ENCODE measurements around the gene TRIP6.

The TRIP6 gene

GRCh38 chr7:100864263-100864845, 2.8 kb upstream of the TRIP6 start (continued):
- TF ChIP-seq ZNF391 (tag by site-specific recombination; IDR thresholded peaks at IDR 0.05; ENCODE audit: borderline replicate concordance, low read depth) = no peak

- no peak overlapping the region for H3K4me3 ChIP-seq (ENCODE audit: low read depth, low read length)
- no peaks in the 10 kb centered on the region; the same call in 1 of the 2 replicates for H3K4me1 ChIP-seq (ENCODE audit: control insufficient read depth, insufficient read depth, low read length)
- TF ChIP-seq ZNF449 (tag by site-specific recombination; IDR thresholded peaks at IDR 0.05) (peak; percentile 92), ZNF600 (tag by site-specific recombination; IDR thresholded peaks at IDR 0.05) (peak; percentile 41; the same call in 1 of the 2 replicates), CTCF (tag by site-specific recombination; IDR thresholded peaks at IDR 0.05) (peak; percentile 56), ZIC2 (tag by site-specific recombination; IDR thresholded peaks at IDR 0.05) (no peak)
- peaks cover 4 to 14% of the 10 kb centered on the region in 2 experiments; a peak in 2 of 3 replicates for H3K36me3 ChIP-seq (ENCODE audit: control insufficient read depth in 2 of 2, insufficient read depth in 1 of 2, low read length in 2 of 2)
- POLR2A ChIA-PET = no interaction called here
- CTCF ChIA-PET = interaction anchor here (0.9 kb wide), 1 partner anchor 10 kb away, joined by 3 read pairs; no protein-coding TSS in a partner anchor
- H3K27ac ChIP-seq (ENCODE audit: extremely low read depth, low read depth, low read length) = no peak overlapping the region
- H3K9me3 ChIP-seq (ENCODE audit: control insufficient read depth, insufficient read depth, low read depth, low read length) = no peaks in the 10 kb centered on the region
Observed at GRCh38 chr7:100865372-100865911, 1.7 kb upstream of the TRIP6 start.

- H3K36me3 ChIP-seq (ENCODE audit: control insufficient read depth in 2 of 2, insufficient read depth in 1 of 2, low read length in 2 of 2) = peaks cover 7 to 14% of the 10 kb centered on the region in 2 experiments; a peak in 2 of 3 replicates
- peak overlapping the region; percentile 86; the same call in 1 of the 2 replicates for H3K27ac ChIP-seq (ENCODE audit: extremely low read depth, low read depth, low read length)
- POLR2A ChIA-PET = interaction anchor here (1.0 to 1.4 kb wide), 3 partner anchors 9 to 160 kb away, joined by 6 to 9 read pairs (median 7); partner anchors contain the start of genes POP7, SLC12A9 and SRRT
- H3K9me3 ChIP-seq (ENCODE audit: control insufficient read depth, insufficient read depth, low read depth, low read length) = no peaks in the 10 kb centered on the region
- CTCF ChIA-PET = no interaction called here
- H3K4me1 ChIP-seq (ENCODE audit: control insufficient read depth, insufficient read depth, low read length) = no peaks in the 10 kb centered on the region; the same call in 1 of the 2 replicates
- H3K4me3 ChIP-seq (ENCODE audit: low read depth, low read length) = no peak overlapping the region
- TF ChIP-seq ZNF239 (tag by site-specific recombination; IDR thresholded peaks at IDR 0.05) = no peak
- no peak for TF ChIP-seq ZNF514 (tag by site-specific recombination; IDR thresholded peaks at IDR 0.05)
- TF ChIP-seq ZNF133 (tag by site-specific recombination; IDR thresholded peaks at IDR 0.05) = no peak
- TF ChIP-seq ZNF335 (tag by site-specific recombination; conservative IDR thresholded peaks at IDR 0.05) = no peak
- no peak for TF ChIP-seq BCL6B (tag by site-specific recombination; IDR thresholded peaks at IDR 0.05)
- TF ChIP-seq KLF1 (tag by site-specific recombination; IDR thresholded peaks at IDR 0.05) = peak; percentile 30; the same call in 1 of the 2 replicates
- no peak for TF ChIP-seq ZIC2 (tag by site-specific recombination; IDR thresholded peaks at IDR 0.05)
- no peak for TF ChIP-seq ZNF571 (tag by site-specific recombination; IDR thresholded peaks at IDR 0.05)
- TF ChIP-seq ZNF513 (tag by site-specific recombination; IDR thresholded peaks at IDR 0.05) = peak; percentile 51; the same call in 1 of the 2 replicates
- TF ChIP-seq SALL2 (tag by site-specific recombination; IDR thresholded peaks at IDR 0.05; ENCODE audit: borderline replicate concordance) = no peak
- no peak for TF ChIP-seq ZNF629 (tag by site-specific recombination; IDR thresholded peaks at IDR 0.05)
- 0 out of 2 replicates have a peak, but pooled peaks have one; percentile 12 for TF ChIP-seq ZBTB6 (tag by site-specific recombination; IDR thresholded peaks at IDR 0.05)
- TF ChIP-seq ZNF311 (tag by site-specific recombination; IDR thresholded peaks at IDR 0.05; ENCODE audit: borderline replicate concordance) = no peak
- no peak for TF ChIP-seq ZNF654 (tag by site-specific recombination; IDR thresholded peaks at IDR 0.05; ENCODE audit: low read depth)
Observed at GRCh38 chr7:100865938-100866728, 1.1 kb upstream of the TRIP6 start.
